HG03354 (cell line): Measurements from ENCODE around the gene P2RX2.

Experiments
- ATAC-seq: cut with Tn5 transposase; IDR thresholded peaks from one replicate; pipeline ENCODE4 v1.9.1; 2021; ENCODE audit warnings: mild to moderate bottlenecking; ENCODE audit not compliant: unreplicated experiment, poor library complexity, severe bottlenecking

Gene P2RX2

GRCh38 chr12:132653567-132654290 lies 35.2 kb downstream of the P2RX2 start:
- ATAC-seq = no peak

- no peak for ATAC-seq
Observed at GRCh38 chr12:132657004-132657727, 38.6 kb downstream of the P2RX2 start.

- ATAC-seq = no peak
Observed at GRCh38 chr12:132658149-132658894, 39.7 kb downstream of the P2RX2 start.

DNA sequence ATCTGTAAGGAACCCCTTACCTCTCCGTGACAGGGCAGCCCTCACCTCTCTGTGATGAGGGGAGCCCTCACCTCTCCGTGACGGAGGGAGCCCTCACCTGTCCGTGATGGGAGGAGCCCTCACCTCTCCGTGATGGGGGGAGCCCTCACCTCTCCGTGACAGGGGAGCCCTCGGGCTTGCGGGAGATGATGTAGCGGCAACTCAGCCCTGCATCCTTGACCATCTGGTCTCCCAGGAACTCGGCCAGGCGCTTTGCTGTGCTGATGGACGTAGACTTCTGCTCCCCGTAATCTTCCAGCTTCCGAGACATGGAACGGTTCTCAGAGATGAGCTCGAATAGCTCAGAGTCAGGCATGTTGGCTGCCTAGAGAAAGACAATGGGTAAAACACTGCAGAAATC lies 40.6 kb downstream of the P2RX2 start:
- no peak for ATAC-seq

GRCh38 chr12:132660052-132660451 lies 41.5 kb downstream of the P2RX2 start:
- ATAC-seq = no peak

DNA sequence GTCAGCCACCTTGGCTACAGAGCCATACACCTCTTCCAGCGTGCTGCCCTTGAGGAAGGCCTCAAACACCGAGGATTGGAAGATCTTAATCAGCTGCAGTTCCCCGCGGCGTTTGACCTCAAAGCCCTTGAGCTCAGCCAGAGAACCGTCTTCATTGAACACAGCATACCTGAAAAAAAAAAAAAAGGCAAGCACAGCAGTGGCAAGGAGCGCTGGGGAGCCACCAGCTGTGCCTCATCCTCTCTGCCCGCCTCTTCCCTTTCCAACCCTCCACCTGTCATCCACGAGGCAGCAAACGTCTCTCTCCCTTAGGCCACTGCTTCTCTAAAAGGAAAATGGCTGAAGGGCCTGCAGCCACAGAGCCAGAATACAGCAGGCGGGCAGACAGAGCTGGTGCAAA lies 42.4 kb downstream of the P2RX2 start:
- no peak for ATAC-seq

DNA sequence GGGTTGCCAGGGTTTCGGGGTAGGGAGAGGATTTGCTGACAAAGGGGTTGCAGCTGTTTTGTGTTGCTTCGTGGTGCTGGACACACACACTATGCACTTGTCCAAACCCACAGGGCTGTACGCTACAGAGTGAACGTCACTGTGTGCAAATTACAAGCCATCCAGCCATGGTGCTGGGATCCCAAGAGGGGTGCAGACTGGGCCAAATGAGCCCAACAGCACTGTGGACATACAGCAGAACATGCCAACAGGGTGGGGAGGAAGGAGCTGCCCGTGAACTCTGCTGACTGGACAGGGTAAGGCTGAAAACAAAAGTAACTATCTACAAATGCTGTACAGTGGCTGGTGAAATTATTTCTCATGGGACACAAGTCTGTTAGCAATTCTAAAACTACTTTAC lies 43.4 kb downstream of the P2RX2 start:
- no peak for ATAC-seq

DNA sequence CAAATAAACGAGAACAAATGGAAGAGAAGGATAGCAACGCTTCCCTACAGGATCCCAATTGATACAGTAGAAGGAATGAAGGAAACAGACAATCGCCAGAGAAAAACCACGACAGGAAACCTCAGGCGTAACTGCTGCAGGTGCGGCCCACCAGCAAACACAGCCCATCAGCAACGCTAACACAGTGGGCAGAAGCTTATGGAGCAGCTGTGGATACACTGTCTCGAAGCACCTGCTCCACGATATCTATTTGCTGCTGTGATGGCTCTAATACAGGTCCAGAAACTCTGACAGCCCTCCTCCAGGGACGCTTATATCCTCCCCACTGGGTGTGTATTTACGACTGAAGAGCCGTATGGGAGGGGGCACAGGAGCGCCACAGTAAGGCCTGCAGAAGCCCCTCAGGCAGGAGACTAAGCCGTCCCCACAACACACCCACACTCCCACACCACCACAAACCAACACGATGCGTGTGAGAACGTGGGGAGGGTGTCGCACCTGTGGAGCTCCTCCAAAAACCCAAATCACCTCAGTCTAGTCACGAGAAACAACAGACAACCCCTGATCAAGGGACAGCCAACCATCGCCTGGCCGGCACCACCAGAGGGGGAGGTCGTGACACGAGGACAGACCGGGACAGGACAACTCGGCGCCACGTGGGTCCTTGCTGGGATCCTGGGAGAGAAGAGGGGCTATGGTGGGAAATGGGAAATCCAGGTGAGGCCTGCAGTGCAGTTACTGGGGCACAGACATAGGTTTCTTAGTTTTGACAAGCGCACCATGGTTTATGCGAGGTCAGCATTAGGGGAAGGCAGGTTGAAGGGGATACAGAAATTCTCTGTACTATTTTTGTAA lies 44.6 kb downstream of the P2RX2 start:
- no peak for ATAC-seq

GRCh38 chr12:132664206-132665148 lies 45.9 kb downstream of the P2RX2 start:
- ATAC-seq = no peak

DNA sequence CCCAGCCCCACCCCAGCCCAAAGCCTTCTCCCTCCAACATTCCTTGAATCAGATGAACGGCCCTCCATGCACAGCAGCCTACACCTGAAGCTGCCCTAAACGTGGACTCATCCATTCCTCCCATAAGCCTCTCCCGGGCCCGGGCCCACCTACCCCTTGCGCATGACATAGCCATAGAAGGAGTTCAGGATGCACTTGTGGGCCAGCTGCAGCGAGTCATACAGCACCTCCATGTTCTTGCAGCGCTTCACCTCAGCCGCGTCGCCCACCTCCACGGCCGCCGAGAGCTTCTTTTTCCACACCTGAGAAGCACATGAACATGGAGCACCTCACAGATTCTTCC lies 46.5 kb downstream of the P2RX2 start:
- ATAC-seq = no peak

DNA sequence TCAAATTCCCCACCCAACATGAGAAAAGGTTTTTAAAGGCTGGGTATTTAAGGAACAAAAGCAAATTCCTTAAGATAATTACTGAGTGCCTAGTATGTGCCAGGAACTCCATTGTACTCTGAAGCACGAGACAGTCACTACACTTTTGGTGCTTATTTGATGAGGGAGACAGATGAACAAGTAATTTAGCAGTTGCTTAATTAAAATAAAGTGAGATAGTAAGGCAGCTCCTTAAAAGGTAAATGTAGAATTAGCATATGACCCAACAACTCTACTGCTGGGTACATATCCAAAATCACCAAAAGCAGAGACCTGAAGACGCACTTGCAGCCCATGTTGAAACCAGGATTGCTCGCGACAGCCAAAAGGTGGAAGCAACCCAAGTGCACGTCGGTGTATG lies 47.2 kb downstream of the P2RX2 start:
- ATAC-seq = no peak

- ATAC-seq = no peak
Observed at GRCh38 chr12:132668191-132669088, 49.9 kb downstream of the P2RX2 start.

DNA sequence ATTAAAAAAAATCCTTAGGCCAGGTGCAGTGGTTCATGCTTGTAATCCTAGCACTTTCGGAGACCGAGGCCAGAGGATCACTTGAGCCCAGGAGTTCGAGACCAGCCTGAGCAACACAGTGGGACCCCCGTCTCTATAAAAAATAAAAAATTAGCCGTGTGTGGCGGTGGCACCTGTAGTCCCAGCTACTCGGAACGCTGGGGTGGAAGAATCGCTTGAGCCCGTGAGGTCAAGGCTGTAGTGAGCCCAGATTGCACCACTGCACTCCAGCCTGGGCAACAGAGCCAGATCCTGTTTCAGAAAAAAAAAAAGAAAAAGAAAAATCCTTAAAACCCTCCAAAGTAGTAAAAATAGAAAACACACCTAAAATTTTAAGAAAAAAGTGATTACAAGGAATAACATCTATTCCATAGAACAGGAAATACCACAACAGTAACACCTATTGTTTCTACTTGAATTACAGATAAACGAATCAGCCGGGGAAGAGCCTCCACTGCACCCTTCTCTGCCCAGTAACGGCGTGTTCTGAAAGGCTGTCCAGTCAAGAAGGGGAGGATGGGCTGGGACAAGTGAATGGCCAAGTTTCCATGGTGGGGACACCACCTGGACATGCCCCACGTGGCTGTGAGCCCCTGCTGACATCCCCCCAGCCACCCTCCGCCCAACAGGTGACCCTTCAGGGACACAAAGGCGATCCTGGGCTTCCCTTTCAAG lies 50.7 kb downstream of the P2RX2 start:
- ATAC-seq = no peak
